ENCODE measurements around the gene MAP1LC3A. TPM values are rescaled to one million over a fixed set of nuclear protein-coding genes. Genes with fewer than 3 reads are reported as not detected.

The MAP1LC3A gene
- total and polyA plus RNA-seq, 2 donors (not counting 3 experiments of a cell fraction or from before 2014, with no cell fraction given): 32.1 to 39.8 TPM

- H3K9me3 ChIP-seq (replicated peaks; ENCODE audit: control insufficient read depth, insufficient read depth, low read length): no peaks in the 10 kb centered on the region
- H3K27ac ChIP-seq (ENCODE audit: insufficient read depth, low read depth, low read length): no peak overlapping the region
- H3K36me3 ChIP-seq (ENCODE audit: control insufficient read depth in 2 of 2, extremely low read depth in 1 of 2, insufficient read depth in 2 of 2, low read length in 2 of 2): peaks cover 7 to 45% of the 10 kb centered on the region in 2 experiments
- DNase-seq (ENCODE audit: low read depth, low spot score) (no peak), FAIRE-seq (no peak)
- ChIA-PET POLR2A (no interaction called here), CTCF (interaction anchor here (0.7 to 1.6 kb wide), 3 partner anchors 9 to 29 kb away, joined by 3 to 12 read pairs (median 4); no protein-coding TSS in a partner anchor)
- H2AFZ ChIP-seq (ENCODE audit: low read depth, low read length): no peak overlapping the region
- no peak for TF ChIP-seq POLR2A (IDR thresholded peaks at IDR 0.05; ENCODE audit: low read depth, low read length)
- TF ChIP-seq CTCF (IDR thresholded peaks at IDR 0.05; ENCODE audit: extremely low read depth in 1 of 2, insufficient read depth in 1 of 2, low read depth in 1 of 2, low read length in 2 of 2): no peak
- TF ChIP-seq EZH2 (IDR thresholded peaks at IDR 0.05; ENCODE audit: borderline replicate concordance, low read depth, low read length, severe bottlenecking): no peak
- no peak for TF ChIP-seq JUN (IDR thresholded peaks at IDR 0.05; ENCODE audit: borderline replicate concordance, insufficient read depth, insufficient read length, low read depth)
- no peak for TF ChIP-seq POLR2AphosphoS5 (IDR thresholded peaks at IDR 0.05; ENCODE audit: insufficient read depth, low read depth, low read length)
- no peak for TF ChIP-seq MYC (IDR thresholded peaks at IDR 0.05; ENCODE audit: low read depth, low read length)
- no peak for TF ChIP-seq GATA2 (IDR thresholded peaks at IDR 0.05; ENCODE audit: insufficient read depth, insufficient read length, low read depth, low read length)
- no peak for TF ChIP-seq MAX (IDR thresholded peaks at IDR 0.05; ENCODE audit: insufficient read depth, insufficient read length)
- TF ChIP-seq FOS (IDR thresholded peaks at IDR 0.05; ENCODE audit: borderline replicate concordance, insufficient read depth, low read length): no peak
- H3K9ac ChIP-seq (replicated peaks; ENCODE audit: extremely low read depth, insufficient read depth, low read length): no peak overlapping the region
- intact Hi-C loops (cut with micrococcal nuclease): loop anchor here (5.0 kb wide), 1 partner anchor 337 kb away; no protein-coding TSS in a partner anchor
- H3K79me2 ChIP-seq (ENCODE audit: control insufficient read depth, insufficient read depth, low read length): peaks cover 11% of the 10 kb centered on the region
- no peaks in the 10 kb centered on the region for H4K20me1 ChIP-seq (replicated peaks; ENCODE audit: control insufficient read depth, extremely low read depth, insufficient read depth, low read length)
- H3K4me3 ChIP-seq (replicated peaks in 1 of 3; ENCODE audit: insufficient read depth in 1 of 3, low read depth in 1 of 3, low read length in 3 of 3): no peak overlapping the region
- dilution Hi-C loops (cut with MboI; ENCODE audit: extremely low pct_ligation_motif_present, low sequenced_read_pairs): no loop called here
- no peak overlapping the region for H3K4me2 ChIP-seq (ENCODE audit: insufficient read depth, low read length)
- no peaks in the 10 kb centered on the region for H3K9me1 ChIP-seq (replicated peaks; ENCODE audit: control insufficient read depth, extremely low read depth, insufficient read depth, low read length)
- peaks cover 21% of the 10 kb centered on the region for H3K4me1 ChIP-seq (ENCODE audit: control insufficient read depth, extremely low read depth, insufficient read depth, low read length)
- H3K27me3 ChIP-seq (ENCODE audit: control insufficient read depth in 2 of 2, insufficient read depth in 2 of 2, low read length in 2 of 2): no peaks in the 10 kb centered on the region
- BruUV-seq (replicated peaks): no TSS peak
Measured at GRCh38 chr20:34529742-34530141, 28.8 kb upstream of the MAP1LC3A start.

All from endothelial cell of umbilical vein (primary cell).